Body of pancreas (tissue), 4 donors: ENCODE data around the gene TOR3A. TPM values are rescaled to one million over a fixed set of nuclear protein-coding genes. Genes with fewer than 3 reads are reported as not detected.

Experiments used
- ATAC-seq: fragments of 150-250 bp; one replicate; pipeline ENCODE4 v1.9.1; 2016
- DNase-seq, 4 donors: peaks; one replicate each; pipeline ENCODE4 v3.0.0-alpha.2; 2019
- H3K27ac ChIP-seq, 4 donors: fragments of 200-600 bp; sonication (generic); 1 replicate in 3 of 4; 2 replicates in 1 of 4; pipeline versions ENCODE4 v1.5.1 to v1.6.1; 2016 to 2019; ENCODE audit warnings: mild to moderate bottlenecking in 1 of 4, mixed read lengths in 1 of 4, moderate library complexity in 1 of 4
- H3K27me3 ChIP-seq, 2 donors: fragments of 200-600 bp; sonication (generic); one replicate each; pipeline ENCODE4 v1.6.0; 2016; ENCODE audit warnings: mild to moderate bottlenecking in 1 of 2
- H3K36me3 ChIP-seq, 2 donors: fragments of 200-600 bp; sonication (generic); replicated peaks in 1 of 2; 2 replicates each; pipeline ENCODE4 v1.5.1; 2016; ENCODE audit warnings: low read depth in 2 of 2; ENCODE audit not compliant: insufficient read depth in 1 of 2
- H3K4me1 ChIP-seq: fragments of 200-600 bp; sonication (generic); one replicate; pipeline ENCODE4 v1.6.0; 2016
- H3K4me3 ChIP-seq, 2 donors: fragments of 200-600 bp; sonication (generic); 1 replicate in 1 of 2; 2 replicates in 1 of 2; pipeline ENCODE4 v1.5.1; 2016 to 2019
- H3K9me3 ChIP-seq, 3 donors: fragments of 200-600 bp; sonication (generic); 1 replicate in 2 of 3; 2 replicates in 1 of 3; pipeline ENCODE4 v1.5.1; 2016
- POLR2A ChIP-seq, 3 donors: fragments of 450-650 bp; IDR thresholded peaks; one replicate each; pipeline ENCODE4 v1.6.1; 2016; ENCODE audit warnings: antibody characterized with exemption in 3 of 3, mild to moderate bottlenecking in 2 of 3
- WGBS, 2 donors: methylation state at CpG; one replicate each; pipeline ENCODE4 v1.1.5; 2017; 5-methylcytosine and 5-hydroxymethylcytosine counted together
- intact Hi-C: fragments of 100-400 bp; cut with DNase I; formaldehyde crosslinking; loops from one replicate; pipeline ENCODE4 v1.15.1; 2023
- total RNA-seq, 2 donors: library from RNA; depleted of rRNA; stranded (reverse); fragments of >200 nt; gene quantifications; one replicate each; pipeline ENCODE4 v1.1.0, GENCODE V29; 2016
- TF ChIP-seq, protein P1 (sequence below), 7 experiments: fragments of 450-650 bp in 4 of 7; fragments of 200-600 bp in 3 of 7; sonication (generic) in 3 of 7; IDR thresholded peaks; one replicate each; pipeline ENCODE4 v1.5.1; 2016 to 2019; ENCODE audit warnings: antibody characterized with exemption in 7 of 7

Gene TOR3A
- total RNA-seq, 2 donors from 2014 or later = 23.1 to 27.7 TPM

DNA sequence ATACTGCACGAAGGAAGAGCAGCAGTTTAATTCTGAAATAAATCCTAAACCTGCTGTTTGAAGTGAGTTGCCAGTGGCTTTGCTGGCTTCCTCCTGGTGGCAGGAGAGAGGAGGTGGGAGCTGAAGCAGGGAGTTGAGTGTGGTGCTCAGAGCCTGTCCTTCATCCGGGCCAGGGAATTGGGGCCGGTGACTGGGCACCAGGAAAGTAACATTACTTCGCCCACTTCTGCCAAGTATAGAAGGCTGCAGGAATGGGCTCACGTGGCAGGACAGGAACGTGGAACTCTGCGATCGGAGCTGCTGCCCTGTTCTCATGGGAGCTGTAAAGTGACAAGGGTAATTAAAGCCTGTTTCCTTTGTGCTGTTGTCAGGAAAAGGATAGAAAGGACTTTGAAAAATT lies 8.7 kb downstream of the TOR3A start:
- 48 to 65% methylated on average over 8 of the region's 8 CpGs for WGBS, 2 donors

DNA sequence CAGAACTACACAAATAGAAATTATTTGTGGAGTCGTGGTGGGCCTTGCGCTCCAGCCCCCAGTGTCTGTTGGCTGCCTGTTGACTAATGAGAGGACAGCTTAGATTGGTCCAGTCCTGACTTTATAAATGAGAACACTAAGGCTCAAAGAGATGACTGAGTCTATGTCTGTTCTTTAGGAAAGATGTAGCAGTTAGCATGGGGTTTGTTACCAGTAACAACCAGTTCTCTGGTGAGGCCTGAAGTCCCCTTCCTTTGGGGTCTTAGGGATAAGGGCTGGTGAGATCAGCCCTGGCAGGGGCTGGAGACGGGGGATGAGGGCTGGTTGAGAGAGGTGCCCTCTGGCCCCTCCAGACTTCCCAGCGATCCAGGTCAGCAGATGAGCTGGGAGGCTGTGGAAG lies 9.1 kb downstream of the TOR3A start:
- WGBS, 2 donors = 66 to 75% methylated on average over 4 of the region's 4 CpGs

More for the DNA sequence above, 8.7 kb downstream of the TOR3A start:
- DNase-seq (peak in 3 of 4 donors; percentile 17 to 50 (median 34)), ATAC-seq (peak; percentile 29)
- H3K27me3 ChIP-seq = no peaks in the 10 kb centered on the region
- H3K27ac ChIP-seq = peak overlapping the region in 3 of 4 donors; percentile 39 to 75 (median 58)
- H3K4me1 ChIP-seq = peaks cover 28% of the 10 kb centered on the region
- H3K36me3 ChIP-seq = peaks cover 4 to 11% of the 10 kb centered on the region in 2 donors
- TF ChIP-seq, protein P1, sequence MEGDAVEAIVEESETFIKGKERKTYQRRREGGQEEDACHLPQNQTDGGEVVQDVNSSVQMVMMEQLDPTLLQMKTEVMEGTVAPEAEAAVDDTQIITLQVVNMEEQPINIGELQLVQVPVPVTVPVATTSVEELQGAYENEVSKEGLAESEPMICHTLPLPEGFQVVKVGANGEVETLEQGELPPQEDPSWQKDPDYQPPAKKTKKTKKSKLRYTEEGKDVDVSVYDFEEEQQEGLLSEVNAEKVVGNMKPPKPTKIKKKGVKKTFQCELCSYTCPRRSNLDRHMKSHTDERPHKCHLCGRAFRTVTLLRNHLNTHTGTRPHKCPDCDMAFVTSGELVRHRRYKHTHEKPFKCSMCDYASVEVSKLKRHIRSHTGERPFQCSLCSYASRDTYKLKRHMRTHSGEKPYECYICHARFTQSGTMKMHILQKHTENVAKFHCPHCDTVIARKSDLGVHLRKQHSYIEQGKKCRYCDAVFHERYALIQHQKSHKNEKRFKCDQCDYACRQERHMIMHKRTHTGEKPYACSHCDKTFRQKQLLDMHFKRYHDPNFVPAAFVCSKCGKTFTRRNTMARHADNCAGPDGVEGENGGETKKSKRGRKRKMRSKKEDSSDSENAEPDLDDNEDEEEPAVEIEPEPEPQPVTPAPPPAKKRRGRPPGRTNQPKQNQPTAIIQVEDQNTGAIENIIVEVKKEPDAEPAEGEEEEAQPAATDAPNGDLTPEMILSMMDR (IDR thresholded peaks at IDR 0.05) = peak in 2 of 7 experiments; percentile 12 to 25
- no peak for TF ChIP-seq POLR2A (IDR thresholded peaks at IDR 0.05)
- intact Hi-C loops = no loop called here
- H3K4me3 ChIP-seq = no peak overlapping the region
- H3K9me3 ChIP-seq = no peaks in the 10 kb centered on the region

DNA sequence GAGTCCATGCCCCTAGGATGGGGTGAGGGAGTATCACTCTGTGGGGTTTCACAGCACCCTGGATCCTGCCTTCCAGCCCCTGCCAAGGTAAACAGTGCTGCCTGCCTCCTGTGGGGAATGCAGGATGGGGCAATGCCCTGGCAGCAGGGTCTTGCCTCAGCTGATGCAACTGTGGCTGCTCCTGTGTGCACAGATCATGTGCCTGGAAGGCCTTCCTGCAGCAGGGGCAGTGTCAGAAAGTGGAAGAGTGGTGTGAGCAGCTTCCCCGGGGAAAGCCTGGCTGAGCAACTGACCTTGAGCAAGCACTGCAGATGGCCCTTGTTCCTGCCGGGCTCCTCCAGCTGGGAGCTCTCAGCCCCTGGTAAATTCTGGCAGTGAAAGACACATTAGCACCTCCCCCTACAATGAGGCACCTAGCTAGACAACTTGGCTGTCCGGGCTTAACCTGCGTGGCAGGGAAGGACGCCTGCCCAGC lies 9.9 kb downstream of the TOR3A start:
- peak overlapping the region; percentile 39 to 75 (median 66) for H3K27ac ChIP-seq
- H3K4me1 ChIP-seq = peaks cover 28% of the 10 kb centered on the region
- intact Hi-C loops = no loop called here
- peak; percentile 63 for ATAC-seq
- TF ChIP-seq, protein P1 (IDR thresholded peaks at IDR 0.05) = no peak
- TF ChIP-seq POLR2A (IDR thresholded peaks at IDR 0.05) = peak in 1 of 3 donors; percentile 14
- peaks cover 4 to 13% of the 10 kb centered on the region in 2 donors for H3K36me3 ChIP-seq
- H3K27me3 ChIP-seq = no peaks in the 10 kb centered on the region
- no peak overlapping the region for H3K4me3 ChIP-seq
- H3K9me3 ChIP-seq = no peaks in the 10 kb centered on the region
- 17 to 19% methylated on average over 1 to 5 of the region's 5 CpGs for WGBS, 2 donors
- DNase-seq = peak; percentile 46 to 80 (median 70)

More for the DNA sequence above, 9.1 kb downstream of the TOR3A start:
- Histone ChIP-seq H3K27ac (peak overlapping the region in 3 of 4 donors; percentile 39 to 75 (median 58)), H3K9me3 (no peaks in the 10 kb centered on the region), H3K4me3 (no peak overlapping the region), H3K4me1 (peaks cover 28% of the 10 kb centered on the region), H3K27me3 (no peaks in the 10 kb centered on the region), H3K36me3 (peaks cover 4 to 11% of the 10 kb centered on the region in 2 donors)
- no peak for ATAC-seq
- intact Hi-C loops = no loop called here
- DNase-seq = no peak
- TF ChIP-seq POLR2A (IDR thresholded peaks at IDR 0.05) = no peak
- TF ChIP-seq, protein P1 (IDR thresholded peaks at IDR 0.05) = no peak

DNA sequence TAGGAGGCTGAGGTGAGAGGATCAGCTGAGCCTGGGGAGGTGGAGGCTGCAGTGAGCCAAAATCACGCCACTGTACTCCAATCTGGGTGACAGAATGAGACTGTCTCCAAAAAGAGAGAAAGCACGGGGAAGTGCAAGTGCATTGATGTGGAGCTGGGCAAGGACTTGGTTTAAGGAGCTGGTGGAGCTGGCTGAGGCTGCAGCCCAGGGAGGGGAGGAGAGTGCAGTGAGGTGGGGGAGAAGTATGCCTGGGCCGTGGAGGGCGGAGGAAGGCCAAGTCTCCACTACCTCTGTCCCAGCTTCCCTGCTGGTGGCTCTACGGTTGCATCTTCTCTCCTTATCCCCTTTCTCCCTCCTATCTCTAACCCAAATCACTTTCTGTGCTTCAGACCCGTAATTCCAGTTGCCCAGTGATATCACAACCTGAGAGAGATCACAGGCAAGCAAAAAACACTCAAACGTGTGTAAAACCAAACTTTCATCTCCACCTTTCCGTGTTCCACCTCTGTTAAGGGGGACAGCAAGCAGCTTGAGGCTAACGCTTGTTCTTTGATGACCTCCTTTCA lies 11.1 kb downstream of the TOR3A start:
- ATAC-seq = no peak
- intact Hi-C loops = no loop called here
- H3K36me3 ChIP-seq = peaks cover 4 to 13% of the 10 kb centered on the region in 2 donors

More for the DNA sequence above, 11.1 kb downstream of the TOR3A start:
- H3K9me3 ChIP-seq = no peaks in the 10 kb centered on the region
- 82 to 89% methylated on average over 9 of the region's 9 CpGs for WGBS, 2 donors
- TF ChIP-seq, protein P1 (IDR thresholded peaks at IDR 0.05) = no peak
- TF ChIP-seq POLR2A (IDR thresholded peaks at IDR 0.05) = no peak
- no peak overlapping the region for H3K4me3 ChIP-seq
- H3K27me3 ChIP-seq = no peaks in the 10 kb centered on the region
- DNase-seq = no peak
- peak overlapping the region in 2 of 4 donors; percentile 58 to 75 for H3K27ac ChIP-seq
- peaks cover 28% of the 10 kb centered on the region for H3K4me1 ChIP-seq
